Esophagus muscularis mucosa (tissue), 3 donors: ENCODE measurements around the gene VWA7.
A peak's percentile ranks its signal among the peaks of the same experiment; 100 is the strongest.

ENCODE experiments used
- CTCF ChIP-seq, 3 experiments: fragments of 200-600 bp in 2 of 3; fragments of 450-650 bp in 1 of 3; sonication (generic) in 2 of 3; IDR thresholded peaks; one replicate each; pipeline ENCODE4 v1.5.1; 2017 to 2019; ENCODE audit warnings: antibody characterized with exemption in 3 of 3, mild to moderate bottlenecking in 2 of 3, moderate library complexity in 1 of 3
- POLR2A ChIP-seq: fragments of 450-650 bp; IDR thresholded peaks from one replicate; pipeline ENCODE4 v1.6.1; 2017; ENCODE audit warnings: antibody characterized with exemption, moderate library complexity, mild to moderate bottlenecking, low read depth
- POLR2AphosphoS5 ChIP-seq, 2 donors: sonication (generic); formaldehyde crosslinking; IDR thresholded peaks; one replicate each; pipeline ENCODE4 v1.6.1; 2017; ENCODE audit warnings: antibody characterized with exemption in 2 of 2

GRCh38 chr6:31815025-31815838 lies 38.1 kb upstream of the VWA7 start, which contains the start of the genes HSPA1A and HSPA1L:
- peak; percentile 100 for TF ChIP-seq POLR2AphosphoS5 (IDR thresholded peaks at IDR 0.05)
- no peak for TF ChIP-seq CTCF (IDR thresholded peaks at IDR 0.05)
- peak; percentile 99 for TF ChIP-seq POLR2A
